K562 (cell line): ENCODE results near the gene FAM110D. TPM values are rescaled to one million over a fixed set of nuclear protein-coding genes. Genes with fewer than 3 reads are reported as not detected.
A peak's percentile ranks its signal among the peaks of the same experiment; 100 is the strongest.

Source experiments
- ARID3A ChIP-seq: IDR thresholded peaks from 2 replicates; pipeline ENCODE4 v1.6.1; 2012; ENCODE audit warnings: low read depth, low read length, improper control_type of control experiment, borderline replicate concordance
- CBFB ChIP-seq: sonication (generic); formaldehyde crosslinking; IDR thresholded peaks from 2 replicates; pipeline ENCODE4 v1.4.0; 2020; ENCODE audit warnings: mild to moderate bottlenecking, missing genetic modification reagents
- CBX3 ChIP-seq, 2 experiments: IDR thresholded peaks; 1 replicate in 1 of 2; 2 replicates in 1 of 2; pipeline ENCODE4 v1.6.1; 2012; ENCODE audit warnings: inconsistent platforms in 2 of 2, low read length in 2 of 2, borderline replicate concordance in 1 of 2, control low read depth in 1 of 2
- CHD4 ChIP-seq: fragments of 200-600 bp; sonication (generic); IDR thresholded peaks from 3 replicates; pipeline ENCODE4 v1.6.1; 2012; ENCODE audit warnings: low read depth, mild to moderate bottlenecking, mixed read lengths, low read length, inconsistent platforms; ENCODE audit not compliant: insufficient read depth, insufficient replicate concordance, poor library complexity, severe bottlenecking
- E2F4 ChIP-seq: sonication (generic); formaldehyde crosslinking; IDR thresholded peaks from 2 replicates; pipeline ENCODE4 v1.8.0; 2022; ENCODE audit warnings: mild to moderate bottlenecking, low read depth, missing genetic modification reagents
- E2F8 ChIP-seq: fragments of 450-650 bp; IDR thresholded peaks from 2 replicates; pipeline ENCODE4 v1.7.1; 2018; ENCODE audit warnings: mild to moderate bottlenecking, low read depth; ENCODE audit not compliant: partially characterized antibody
- FOSL1 ChIP-seq: fragments of 200-800 bp; sonication (Bioruptor generic); conservative IDR thresholded peaks from 2 replicates; pipeline ENCODE4 v1.6.1; 2016; ENCODE audit warnings: missing genetic modification characterization, missing compliant biosample characterization
- FUS ChIP-seq: fragments of 200-400 bp; formaldehyde crosslinking; optimal IDR thresholded peaks from 2 replicates; pipeline ENCODE3; 2017; ENCODE audit warnings: low read depth, low read length
- HCFC1 ChIP-seq: IDR thresholded peaks from 2 replicates; pipeline ENCODE4 v1.6.1; 2012; ENCODE audit warnings: low read depth, low read length, improper control_type of control experiment
- KLF16 ChIP-seq: IDR thresholded peaks from 2 replicates; pipeline ENCODE4 v1.6.1; 2016; ENCODE audit warnings: antibody characterized with exemption
- NR2C2 ChIP-seq, 2 experiments: fragments of 200-800 bp in 1 of 2; sonication (Bioruptor generic) in 1 of 2; sonication (generic) in 1 of 2; formaldehyde crosslinking in 1 of 2; IDR thresholded peaks; 2 replicates each; pipeline versions ENCODE4 v1.6.1 to v1.8.0; 2016 to 2022; ENCODE audit warnings: mild to moderate bottlenecking in 1 of 2, missing compliant biosample characterization in 1 of 2, missing genetic modification characterization in 1 of 2, missing genetic modification reagents in 1 of 2
- PHF20 ChIP-seq: fragments of 450-650 bp; IDR thresholded peaks from 2 replicates; pipeline ENCODE4 v1.6.1; 2018; ENCODE audit not compliant: partially characterized antibody
- POLR2B ChIP-seq: fragments of 450-650 bp; IDR thresholded peaks from 2 replicates; pipeline ENCODE4 v1.6.1; 2018; ENCODE audit warnings: low read depth; ENCODE audit not compliant: partially characterized antibody
- USF1 ChIP-seq: sonication (generic); formaldehyde crosslinking; IDR thresholded peaks from 2 replicates; pipeline ENCODE4 v1.9.0; 2022; ENCODE audit warnings: mild to moderate bottlenecking, missing genetic modification reagents
- ZBTB1 ChIP-seq: sonication (generic); formaldehyde crosslinking; IDR thresholded peaks from 2 replicates; pipeline ENCODE4 v1.8.1; 2023; ENCODE audit warnings: missing genetic modification reagents, low read depth, mild to moderate bottlenecking, borderline replicate concordance
- ZBTB17 ChIP-seq: fragments of 450-650 bp; formaldehyde crosslinking; IDR thresholded peaks from 2 replicates; pipeline ENCODE4 v1.4.0; 2020; ENCODE audit warnings: mild to moderate bottlenecking
- ZNF311 ChIP-seq: fragments of 250-450 bp; sonication (Bioruptor Pico); IDR thresholded peaks from 2 replicates; pipeline ENCODE4 v1.4.0; 2020; ENCODE audit warnings: mild to moderate bottlenecking, moderate library complexity
- ZNF512 ChIP-seq: IDR thresholded peaks from 2 replicates; pipeline ENCODE4 v1.6.1; 2016; ENCODE audit warnings: missing genetic modification characterization, missing compliant biosample characterization
- polyA plus RNA-seq, 8 experiments: library from polyadenylated mRNA; depleted of rRNA in 4 of 8; stranded (reverse) in 5 of 8; unstranded in 3 of 8; fragments of >200 nt; fragmentation: Nextera tagmentation in 2 of 8; fragmentation: Illumina TruSeq in 1 of 8; extraction: Ambion mirVana in 2 of 8; extraction: Trizol in 1 of 8; gene quantifications; 2 replicates each; pipeline versions ENCODE4 v1.2.1 to v1.2.3, GENCODE V29; 2011 to 2014; ENCODE audit warnings: inconsistent platforms in 1 of 8, missing spikeins in 1 of 8
- total RNA-seq, 7 experiments: library from RNA; depleted of rRNA in 6 of 7; stranded (reverse); fragments of >200 nt in 6 of 7; fragmentation: Illumina TruSeq in 2 of 7; extraction: Trizol in 2 of 7; gene quantifications; 2 replicates each; pipeline versions ENCODE4 v1.2.1 to v1.2.3, GENCODE V29; 2011 to 2021; ENCODE audit warnings: low replicate concordance in 1 of 7

The FAM110D gene
- total and polyA plus RNA-seq, 9 of the 15 experiments (the other 6 are each of a cell fraction or from before 2014, with no cell fraction given): 0.04 to 1.1 (median 0.33) TPM

- no peak for TF ChIP-seq E2F8
- TF ChIP-seq ZBTB17: peak; percentile 79; the same call in 1 of the 2 replicates
- TF ChIP-seq CHD4: no peak
- TF ChIP-seq FUS: peak; percentile 58
- peak; percentile 50 for TF ChIP-seq POLR2B
- TF ChIP-seq ZNF512: no peak
- 0 out of 3 replicates have a peak, but pooled peaks of 1 of the 2 experiments have one; percentile 74 for TF ChIP-seq CBX3 (IDR thresholded peaks at IDR 0.05; ENCODE audit: borderline replicate concordance in 1 of 2, low read length in 2 of 2)
- TF ChIP-seq USF1 (CRISPR knock-in tag): peak; percentile 82
- TF ChIP-seq ZNF311 (CRISPR knock-in tag): 0 out of 2 replicates have a peak, but pooled peaks have one; percentile 39
- TF ChIP-seq KLF16: no peak
- peak; percentile 66 for TF ChIP-seq CBFB (CRISPR knock-in tag)
- TF ChIP-seq ARID3A: no peak
- peak; percentile 46 for TF ChIP-seq PHF20
- TF ChIP-seq FOSL1: peak; percentile 66
- TF ChIP-seq NR2C2 (CRISPR knock-in tag; IDR thresholded peaks at IDR 0.05): peak; percentile 64; the same call in 1 of the 2 replicates
- peak; percentile 79 for TF ChIP-seq NR2C2 (tag; IDR thresholded peaks at IDR 0.05)
- peak; percentile 78 for TF ChIP-seq ZBTB1 (CRISPR knock-in tag)
- no peak for TF ChIP-seq HCFC1
- peak; percentile 75; the same call in 1 of the 2 replicates for TF ChIP-seq E2F4
Observed at GRCh38 chr1:26161415-26162219, 2.7 kb downstream of the FAM110D start (continued).
